Glutamatergic neuron (in vitro differentiated cells): ENCODE results near the gene THUMPD3. TPM values are rescaled to one million over a fixed set of nuclear protein-coding genes. Genes with fewer than 3 reads are reported as not detected.

ENCODE experiments used
- DNase-seq: peaks from one replicate; pipeline ENCODE4 v3.0.0; 2022
- H3K27ac Mint-ChIP-seq: one replicate; pipeline ENCODE4 v1.8.0; 2020; ENCODE audit warnings: mild to moderate bottlenecking, mixed read lengths, inconsistent platforms; ENCODE audit not compliant: unreplicated experiment
- H3K27me3 Mint-ChIP-seq: one replicate; pipeline ENCODE4 v1.8.0; 2020; ENCODE audit warnings: mild to moderate bottlenecking, moderate library complexity, mixed read lengths, inconsistent platforms; ENCODE audit not compliant: unreplicated experiment
- H3K36me3 Mint-ChIP-seq: one replicate; pipeline ENCODE4 v1.8.0; 2020; ENCODE audit warnings: mild to moderate bottlenecking, mixed read lengths, inconsistent platforms; ENCODE audit not compliant: unreplicated experiment
- H3K4me1 Mint-ChIP-seq: one replicate; pipeline ENCODE4 v1.8.0; 2020; ENCODE audit warnings: mild to moderate bottlenecking, low read depth, mixed read lengths, inconsistent platforms; ENCODE audit not compliant: unreplicated experiment
- H3K4me3 Mint-ChIP-seq: one replicate; pipeline ENCODE4 v1.8.0; 2020; ENCODE audit warnings: mild to moderate bottlenecking, mixed read lengths, inconsistent platforms; ENCODE audit not compliant: unreplicated experiment
- H3K9me3 Mint-ChIP-seq: one replicate; pipeline ENCODE4 v1.8.0; 2020; ENCODE audit warnings: mild to moderate bottlenecking, moderate library complexity, mixed read lengths, inconsistent platforms; ENCODE audit not compliant: unreplicated experiment
- total RNA-seq: library from RNA; stranded (reverse); fragmentation: NEBNext Ultra II Directional; extraction: Animal tissue kit (Norgen Biotek cat#: 25700); gene quantifications from one replicate; pipeline ENCODE4 v1.2.1, GENCODE V29; 2021; ENCODE audit not compliant: unreplicated experiment
- TF ChIP-seq, protein P1 (sequence below): fragments of 200-600 bp; sonication (generic); IDR thresholded peaks from one replicate; pipeline ENCODE4 v1.5.0; 2021; ENCODE audit not compliant: partially characterized antibody, unreplicated experiment

The THUMPD3 gene
- total RNA-seq, 1 donor from 2014 or later = 50.2 TPM

DNA sequence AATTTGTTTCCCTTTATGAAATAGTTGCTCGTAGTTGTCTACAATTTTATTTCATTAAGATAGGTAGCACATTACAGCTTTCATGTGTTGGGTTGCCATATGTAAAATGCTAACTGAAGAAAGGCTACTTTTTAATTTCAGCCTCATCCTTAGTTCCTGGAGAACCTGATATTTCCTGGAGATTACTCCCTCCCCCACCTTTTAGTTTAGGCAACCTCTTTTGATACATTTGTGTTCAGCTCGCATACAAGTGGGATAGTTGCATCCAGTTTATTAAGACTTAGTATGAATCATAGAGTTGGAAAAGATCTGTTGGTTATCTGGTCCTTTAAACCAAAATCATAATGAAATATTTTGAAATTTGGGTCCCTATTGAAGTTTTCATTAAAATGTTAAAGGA lies 40.6 kb downstream of the THUMPD3 start:
- peaks cover 21% of the 10 kb centered on the region for H3K9me3 Mint-ChIP-seq
- H3K27me3 Mint-ChIP-seq = peaks cover 15% of the 10 kb centered on the region
- peaks cover 42% of the 10 kb centered on the region for H3K4me1 Mint-ChIP-seq
- DNase-seq = no peak
- peak overlapping the region; percentile 96 for H3K4me3 Mint-ChIP-seq
- peak overlapping the region; percentile 100 for H3K27ac Mint-ChIP-seq
- H3K36me3 Mint-ChIP-seq = no peaks in the 10 kb centered on the region
- TF ChIP-seq, protein P1, sequence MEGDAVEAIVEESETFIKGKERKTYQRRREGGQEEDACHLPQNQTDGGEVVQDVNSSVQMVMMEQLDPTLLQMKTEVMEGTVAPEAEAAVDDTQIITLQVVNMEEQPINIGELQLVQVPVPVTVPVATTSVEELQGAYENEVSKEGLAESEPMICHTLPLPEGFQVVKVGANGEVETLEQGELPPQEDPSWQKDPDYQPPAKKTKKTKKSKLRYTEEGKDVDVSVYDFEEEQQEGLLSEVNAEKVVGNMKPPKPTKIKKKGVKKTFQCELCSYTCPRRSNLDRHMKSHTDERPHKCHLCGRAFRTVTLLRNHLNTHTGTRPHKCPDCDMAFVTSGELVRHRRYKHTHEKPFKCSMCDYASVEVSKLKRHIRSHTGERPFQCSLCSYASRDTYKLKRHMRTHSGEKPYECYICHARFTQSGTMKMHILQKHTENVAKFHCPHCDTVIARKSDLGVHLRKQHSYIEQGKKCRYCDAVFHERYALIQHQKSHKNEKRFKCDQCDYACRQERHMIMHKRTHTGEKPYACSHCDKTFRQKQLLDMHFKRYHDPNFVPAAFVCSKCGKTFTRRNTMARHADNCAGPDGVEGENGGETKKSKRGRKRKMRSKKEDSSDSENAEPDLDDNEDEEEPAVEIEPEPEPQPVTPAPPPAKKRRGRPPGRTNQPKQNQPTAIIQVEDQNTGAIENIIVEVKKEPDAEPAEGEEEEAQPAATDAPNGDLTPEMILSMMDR = no peak

GRCh38 chr3:9404680-9405079 lies 41.8 kb downstream of the THUMPD3 start:
- TF ChIP-seq, protein P1 = no peak
- Mint-ChIP-seq H3K27ac (peak overlapping the region; percentile 90), H3K4me1 (peaks cover 43% of the 10 kb centered on the region), H3K27me3 (peaks cover 5% of the 10 kb centered on the region), H3K36me3 (no peaks in the 10 kb centered on the region), H3K4me3 (peak overlapping the region; percentile 82), H3K9me3 (peaks cover 9% of the 10 kb centered on the region)
- DNase-seq = no peak

- Mint-ChIP-seq H3K27me3 (no peaks in the 10 kb centered on the region), H3K4me3 (peak overlapping the region; percentile 82), H3K9me3 (peaks cover 4% of the 10 kb centered on the region), H3K27ac (peak overlapping the region; percentile 90), H3K36me3 (no peaks in the 10 kb centered on the region), H3K4me1 (peaks cover 48% of the 10 kb centered on the region)
- DNase-seq = no peak
- TF ChIP-seq, protein P1 = no peak
These were observed 42.9 kb downstream of the THUMPD3 start for GRCh38 chr3:9405756-9406155.

DNA sequence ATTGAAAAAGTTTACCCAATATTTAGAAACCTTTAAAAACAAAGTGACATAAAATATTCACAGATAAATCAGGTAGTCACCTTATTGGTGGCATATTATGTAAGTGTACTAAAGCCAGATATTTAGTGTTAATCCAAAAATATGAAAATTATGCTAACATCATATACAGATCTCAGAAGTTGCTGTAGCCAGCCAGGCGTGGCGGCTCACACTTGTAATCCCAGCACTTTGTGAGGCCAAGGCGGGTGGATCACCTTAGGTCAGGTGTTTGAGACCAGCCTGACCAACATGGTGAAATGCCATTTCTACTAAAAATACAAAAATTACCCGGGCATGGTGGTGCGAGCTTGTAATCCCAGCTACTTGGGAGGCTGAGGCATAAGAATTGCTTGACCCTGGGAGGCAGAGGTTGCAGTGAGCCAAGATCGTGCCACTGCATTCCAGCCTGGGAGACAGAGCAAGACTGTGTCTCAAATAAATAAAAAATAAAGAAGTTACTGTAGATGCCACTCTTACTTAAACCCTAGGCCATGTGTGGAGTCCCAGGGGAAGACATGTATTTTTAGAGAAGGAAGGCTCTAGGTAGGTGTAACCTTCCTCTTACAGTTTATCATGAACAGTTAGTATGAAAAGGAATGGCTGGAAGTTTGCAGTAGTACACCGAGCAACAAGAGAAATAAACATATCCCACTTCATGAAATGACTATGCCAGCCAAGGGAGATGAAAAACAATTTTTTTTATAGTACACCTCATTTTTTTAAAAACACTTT lies 44.2 kb downstream of the THUMPD3 start:
- Mint-ChIP-seq H3K36me3 (no peaks in the 10 kb centered on the region), H3K4me1 (peaks cover 43% of the 10 kb centered on the region), H3K4me3 (no peak overlapping the region), H3K9me3 (peaks cover 4% of the 10 kb centered on the region), H3K27me3 (no peaks in the 10 kb centered on the region), H3K27ac (peak overlapping the region; percentile 12)
- DNase-seq = no peak
- TF ChIP-seq, protein P1 = no peak

DNA sequence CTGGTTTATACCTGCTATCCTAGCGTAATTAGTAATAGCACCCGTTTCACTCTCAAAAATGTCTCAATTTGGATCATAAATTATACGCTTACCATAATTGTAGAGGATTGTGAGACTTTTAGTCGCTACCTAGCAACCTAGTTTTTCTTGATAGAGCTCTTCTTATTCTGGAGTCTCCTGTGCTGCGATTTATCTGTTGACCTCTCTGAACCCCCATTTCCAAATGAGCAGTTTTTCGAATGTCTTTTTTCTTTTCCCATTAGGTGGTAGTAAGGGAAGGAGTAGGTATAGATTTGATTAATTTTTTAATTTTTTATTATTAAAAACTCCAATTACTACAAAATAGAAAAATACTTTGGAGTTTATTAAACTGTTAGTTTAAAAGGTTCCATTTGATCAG lies 45.2 kb downstream of the THUMPD3 start:
- no peak overlapping the region for H3K4me3 Mint-ChIP-seq
- no peaks in the 10 kb centered on the region for H3K27me3 Mint-ChIP-seq
- H3K9me3 Mint-ChIP-seq = peaks cover 2% of the 10 kb centered on the region
- peaks cover 40% of the 10 kb centered on the region for H3K4me1 Mint-ChIP-seq
- no peaks in the 10 kb centered on the region for H3K36me3 Mint-ChIP-seq
- no peak overlapping the region for H3K27ac Mint-ChIP-seq
- DNase-seq = no peak
- TF ChIP-seq, protein P1 = no peak
